RWPE2 (cell line): ENCODE results near the gene PHC2.

Experiments
- ATAC-seq: fragments of 200-7000 bp; cut with Tn5 transposase; 3 replicates; pipeline ENCODE4 v1.9.1; 2021; ENCODE audit warnings: low read depth
- DNase-seq: peaks from one replicate; pipeline ENCODE4 v3.0.0-alpha.2; 2020; ENCODE audit warnings: low spot score
- H3K27ac ChIP-seq: fragments of 450-650 bp; 2 replicates; pipeline ENCODE4 v1.5.1; 2017; ENCODE audit warnings: mild to moderate bottlenecking; ENCODE audit not compliant: poor library complexity, severe bottlenecking
- H3K27me3 ChIP-seq: fragments of 250-450 bp; sonication (Bioruptor Pico); 2 replicates; pipeline ENCODE4 v1.5.1; 2021; ENCODE audit warnings: mild to moderate bottlenecking, moderate library complexity; ENCODE audit not compliant: insufficient read depth, poor library complexity, severe bottlenecking
- H3K36me3 ChIP-seq: fragments of 250-450 bp; sonication (Bioruptor Pico); 2 replicates; pipeline ENCODE4 v1.5.1; 2020; ENCODE audit warnings: low read depth, mild to moderate bottlenecking, moderate library complexity
- H3K4me1 ChIP-seq: fragments of 250-450 bp; sonication (Bioruptor Pico); 2 replicates; pipeline ENCODE4 v1.5.1; 2021; ENCODE audit warnings: mild to moderate bottlenecking, moderate library complexity; ENCODE audit not compliant: insufficient read depth, poor library complexity, severe bottlenecking
- H3K4me3 ChIP-seq: fragments of 250-450 bp; sonication (Bioruptor Pico); 2 replicates; pipeline ENCODE4 v1.5.1; 2021; ENCODE audit warnings: mild to moderate bottlenecking, moderate library complexity; ENCODE audit not compliant: severe bottlenecking
- H3K9me3 ChIP-seq: fragments of 250-450 bp; sonication (Bioruptor Pico); 2 replicates; pipeline ENCODE4 v1.5.1; 2021; ENCODE audit warnings: mild to moderate bottlenecking, moderate library complexity; ENCODE audit not compliant: severe bottlenecking
- TF ChIP-seq, protein P1 (sequence below): fragments of 450-650 bp; IDR thresholded peaks from one replicate; pipeline ENCODE4 v1.5.1; 2017; ENCODE audit warnings: mild to moderate bottlenecking, moderate library complexity; ENCODE audit not compliant: poor library complexity, severe bottlenecking

PHC2 gene

DNA sequence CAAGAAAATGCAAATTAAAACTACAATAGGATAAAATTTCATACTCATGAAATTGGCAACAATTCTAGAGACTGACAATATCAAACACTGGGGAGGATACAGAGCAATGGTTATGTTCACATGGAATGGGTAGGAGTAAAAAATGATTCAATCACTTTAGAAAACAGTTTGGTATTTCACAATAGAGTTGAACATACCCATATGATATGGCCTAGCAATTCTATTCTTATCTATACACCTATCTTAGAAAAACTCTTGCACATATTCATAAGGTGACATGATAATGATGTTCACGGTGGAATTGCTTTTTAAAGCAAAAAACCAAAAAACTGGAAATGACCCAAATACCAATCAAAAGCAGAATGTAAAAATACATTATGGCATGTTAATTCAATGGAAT is 28.7 kb downstream of the PHC2 start:
- Histone ChIP-seq H3K4me3 (no peak overlapping the region), H3K9me3 (no peaks in the 10 kb centered on the region), H3K4me1 (no peaks in the 10 kb centered on the region), H3K27me3 (no peaks in the 10 kb centered on the region), H3K36me3 (peaks cover 11% of the 10 kb centered on the region), H3K27ac (no peak overlapping the region)
- ATAC-seq = no peak
- TF ChIP-seq, protein P1, sequence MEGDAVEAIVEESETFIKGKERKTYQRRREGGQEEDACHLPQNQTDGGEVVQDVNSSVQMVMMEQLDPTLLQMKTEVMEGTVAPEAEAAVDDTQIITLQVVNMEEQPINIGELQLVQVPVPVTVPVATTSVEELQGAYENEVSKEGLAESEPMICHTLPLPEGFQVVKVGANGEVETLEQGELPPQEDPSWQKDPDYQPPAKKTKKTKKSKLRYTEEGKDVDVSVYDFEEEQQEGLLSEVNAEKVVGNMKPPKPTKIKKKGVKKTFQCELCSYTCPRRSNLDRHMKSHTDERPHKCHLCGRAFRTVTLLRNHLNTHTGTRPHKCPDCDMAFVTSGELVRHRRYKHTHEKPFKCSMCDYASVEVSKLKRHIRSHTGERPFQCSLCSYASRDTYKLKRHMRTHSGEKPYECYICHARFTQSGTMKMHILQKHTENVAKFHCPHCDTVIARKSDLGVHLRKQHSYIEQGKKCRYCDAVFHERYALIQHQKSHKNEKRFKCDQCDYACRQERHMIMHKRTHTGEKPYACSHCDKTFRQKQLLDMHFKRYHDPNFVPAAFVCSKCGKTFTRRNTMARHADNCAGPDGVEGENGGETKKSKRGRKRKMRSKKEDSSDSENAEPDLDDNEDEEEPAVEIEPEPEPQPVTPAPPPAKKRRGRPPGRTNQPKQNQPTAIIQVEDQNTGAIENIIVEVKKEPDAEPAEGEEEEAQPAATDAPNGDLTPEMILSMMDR = no peak
- no peak for DNase-seq

DNA sequence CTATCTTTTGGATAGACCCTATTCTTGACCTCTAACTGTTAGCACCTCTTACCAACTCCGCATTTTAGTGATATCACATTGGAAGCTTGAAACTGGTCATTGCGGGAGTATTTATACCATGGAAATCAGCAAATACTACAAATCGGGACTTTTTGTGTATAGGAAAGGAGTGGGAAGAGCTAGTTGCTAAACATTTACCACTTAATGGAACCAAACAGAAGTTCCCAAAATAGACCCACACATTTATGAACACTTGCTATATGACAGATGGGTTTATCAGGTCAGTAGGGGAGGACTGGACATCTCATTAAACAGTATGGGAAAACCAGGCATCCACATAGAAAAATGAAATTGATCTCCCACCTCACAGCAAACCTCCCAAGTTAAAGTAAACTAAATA is 29.4 kb downstream of the PHC2 start:
- DNase-seq = no peak
- Histone ChIP-seq H3K9me3 (no peaks in the 10 kb centered on the region), H3K27ac (no peak overlapping the region), H3K4me1 (no peaks in the 10 kb centered on the region), H3K36me3 (peaks cover 9% of the 10 kb centered on the region), H3K4me3 (no peak overlapping the region), H3K27me3 (no peaks in the 10 kb centered on the region)
- TF ChIP-seq, protein P1 = no peak
- ATAC-seq = no peak

DNA sequence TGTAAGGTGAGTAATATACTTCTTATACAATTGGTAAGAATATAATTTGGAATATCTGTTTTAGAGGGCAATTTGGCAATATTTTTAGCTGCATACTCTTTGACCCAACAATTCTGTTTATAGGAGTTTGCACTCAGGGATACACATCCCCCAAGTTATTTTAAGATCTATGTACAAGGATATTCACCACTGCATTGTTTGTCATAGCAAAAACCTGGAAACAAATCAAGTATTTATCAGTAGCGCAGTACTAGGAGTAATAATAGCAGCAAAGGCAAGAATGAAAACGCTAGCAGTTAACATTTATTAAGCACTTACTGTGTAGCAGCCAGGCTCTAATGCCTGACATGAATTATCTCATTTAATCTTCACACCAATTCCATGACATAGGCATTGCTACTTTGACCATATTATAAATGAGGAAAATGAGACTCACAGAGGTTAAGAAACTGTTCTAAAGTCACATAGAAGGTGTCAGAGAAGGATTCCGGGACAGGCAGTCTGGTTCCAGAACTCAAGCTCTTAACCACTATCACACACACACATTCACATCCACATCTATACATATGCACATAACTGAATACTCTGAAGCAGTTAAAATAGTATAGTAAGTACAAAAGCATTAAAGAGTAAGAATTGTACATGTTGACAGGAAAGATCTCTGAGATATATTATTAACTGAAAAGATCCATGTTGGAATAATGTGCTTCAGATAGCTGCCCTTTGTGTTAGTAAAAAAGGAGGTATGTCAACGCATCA is 30.6 kb downstream of the PHC2 start:
- Histone ChIP-seq H3K27ac (no peak overlapping the region), H3K27me3 (no peaks in the 10 kb centered on the region), H3K4me3 (no peak overlapping the region), H3K9me3 (no peaks in the 10 kb centered on the region), H3K4me1 (no peaks in the 10 kb centered on the region), H3K36me3 (peaks cover 5% of the 10 kb centered on the region; the same call in 1 of the 2 replicates)
- ATAC-seq = no peak
- no peak for DNase-seq
- TF ChIP-seq, protein P1 = no peak

DNA sequence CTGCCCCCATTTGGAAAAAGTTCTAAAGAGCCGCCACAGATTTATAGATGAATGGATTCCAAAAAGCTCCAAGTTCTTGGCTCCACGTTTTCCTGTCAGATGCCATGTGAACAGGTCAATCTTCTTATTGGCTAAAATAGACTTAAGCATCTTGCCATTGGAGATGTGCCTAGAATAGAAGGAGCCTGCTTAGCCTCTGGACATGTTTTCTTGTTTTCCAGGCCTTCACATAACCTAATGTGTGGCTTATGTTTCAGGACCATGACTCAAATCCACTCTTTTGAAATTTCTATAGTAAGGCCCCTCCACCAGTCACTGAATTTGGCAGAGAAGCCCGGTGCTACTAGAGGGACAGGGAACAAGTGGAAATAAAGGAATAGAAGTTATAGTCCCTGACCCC is 31.5 kb downstream of the PHC2 start:
- no peak overlapping the region for H3K4me3 ChIP-seq
- ATAC-seq = no peak
- TF ChIP-seq, protein P1 = no peak
- peaks cover 5% of the 10 kb centered on the region; the same call in 1 of the 2 replicates for H3K36me3 ChIP-seq
- DNase-seq = no peak
- no peaks in the 10 kb centered on the region for H3K27me3 ChIP-seq
- H3K4me1 ChIP-seq = no peaks in the 10 kb centered on the region
- H3K9me3 ChIP-seq = no peaks in the 10 kb centered on the region
- H3K27ac ChIP-seq = no peak overlapping the region

DNA sequence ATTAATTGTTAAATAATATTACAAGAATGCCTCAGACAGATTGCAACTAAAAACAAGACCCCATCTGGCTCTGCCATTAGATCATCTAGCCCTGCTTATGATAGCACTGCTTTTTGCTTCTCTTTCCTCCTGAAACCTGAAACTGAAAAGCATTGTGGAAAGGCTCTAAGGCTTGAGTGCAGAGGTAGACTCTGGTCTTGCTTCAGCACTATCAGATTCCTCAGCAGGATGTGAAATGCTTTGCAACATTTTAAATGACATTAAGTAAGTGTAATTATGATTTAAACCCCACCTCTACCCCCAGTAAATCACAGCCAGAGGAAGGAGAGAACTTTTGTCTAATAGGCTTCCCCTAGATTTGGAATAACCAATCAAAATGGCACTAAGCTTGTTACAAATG is 32.9 kb downstream of the PHC2 start:
- ATAC-seq = no peak
- H3K4me3 ChIP-seq = no peak overlapping the region
- H3K27ac ChIP-seq = no peak overlapping the region
- peaks cover 5% of the 10 kb centered on the region; the same call in 1 of the 2 replicates for H3K36me3 ChIP-seq
- TF ChIP-seq, protein P1 = no peak
- DNase-seq = no peak
- H3K9me3 ChIP-seq = no peaks in the 10 kb centered on the region
- H3K4me1 ChIP-seq = no peaks in the 10 kb centered on the region
- H3K27me3 ChIP-seq = no peaks in the 10 kb centered on the region
